ENCODE data around the gene C14orf93. TPM values are rescaled to one million over a fixed set of nuclear protein-coding genes. Genes with fewer than 3 reads are reported as not detected.

C14orf93 gene
- polyA plus RNA-seq (ENCODE audit: insufficient read depth in 1 of 5, insufficient read length in 5 of 5, low replicate concordance in 1 of 5) = 10 to 100 TPM; 20.6 to 23.2 (median 21.5) TPM
- long read RNA-seq, donor 1, partial matches to known transcripts = 0 of 1 reads
- long read RNA-seq, donor 1, other reads (novel, unspliced or antisense) = 0 of 1 reads
- long read RNA-seq, donor 2, partial matches to known transcripts = 0 of 4 reads
- long read RNA-seq, donor 2, other reads (novel, unspliced or antisense) = 0 of 4 reads
- long read RNA-seq, donor 3, partial matches to known transcripts = 0 of 1 reads
- long read RNA-seq, donor 3, other reads (novel, unspliced or antisense) = 0 of 1 reads
- long read RNA-seq, donor 4, partial matches to known transcripts = 0 of 1 reads
- long read RNA-seq, donor 4, other reads (novel, unspliced or antisense) = 0 of 1 reads
- long read RNA-seq, donor 5, partial matches to known transcripts = 0 of 1 reads
- long read RNA-seq, donor 5, other reads (novel, unspliced or antisense) = 0 of 1 reads
- long read RNA-seq, donor 6, partial matches to known transcripts = 0 of 2 reads
- long read RNA-seq, donor 6, other reads (novel, unspliced or antisense) = 0 of 2 reads
- long read RNA-seq, donor 7, partial matches to known transcripts = 0 of 2 reads
- long read RNA-seq, donor 7, other reads (novel, unspliced or antisense) = 0 of 2 reads
- long read RNA-seq, donor 8 = 0 reads

GRCh38 chr14:23009939-23010726 is at the start of gene C14orf93:
TSS of gene C14orf93 (minus strand) at chr14:23010143. CDS start at chr14:22999023, 11,120 bp downstream.
- DNase-seq = peak; percentile 71 to 78

- no peak for DNase-seq
These were observed 48.9 kb upstream of the C14orf93 start for GRCh38 chr14:23058654-23059504.

- DNase-seq = peak; percentile 80 to 88
These were observed 48.1 kb upstream of the C14orf93 start for GRCh38 chr14:23057757-23058653.

- peak; percentile 65 to 76 for DNase-seq
These were observed 47.2 kb upstream of the C14orf93 start, which contains the start of gene CDH24 for GRCh38 chr14:23056956-23057756. TSS of gene CDH24 (minus strand) at chr14:23057520. CDS start at chr14:23055733, 1,787 bp downstream.

GRCh38 chr14:23056145-23056955 is 46.4 kb upstream of the C14orf93 start:
- DNase-seq = no peak

- DNase-seq = no peak
These were observed 45.7 kb upstream of the C14orf93 start for GRCh38 chr14:23055621-23056144.

GRCh38 chr14:23055147-23055550 is 45.2 kb upstream of the C14orf93 start:
- no peak for DNase-seq

GRCh38 chr14:23054000-23054811 is 44.3 kb upstream of the C14orf93 start:
- DNase-seq = no peak

- no peak for DNase-seq
These were observed 43.5 kb upstream of the C14orf93 start for GRCh38 chr14:23053426-23053825.

GRCh38 chr14:23052671-23053070 is 42.7 kb upstream of the C14orf93 start:
- DNase-seq = no peak

- DNase-seq = no peak
These were observed 42.3 kb upstream of the C14orf93 start for GRCh38 chr14:23052182-23052623.

- DNase-seq = no peak
These were observed 41.5 kb upstream of the C14orf93 start for GRCh38 chr14:23051141-23052057.

- no peak for DNase-seq
These were observed 39.1 kb upstream of the C14orf93 start for GRCh38 chr14:23049011-23049410.

GRCh38 chr14:23047751-23048693 is 38.1 kb upstream of the C14orf93 start:
- DNase-seq = no peak
